ENCODE data around the gene KCNQ2. TPM values are rescaled to one million over a fixed set of nuclear protein-coding genes. Genes with fewer than 3 reads are reported as not detected.

KCNQ2 gene
- total RNA-seq, 4 donors from 2014 or later = not detected

DNA sequence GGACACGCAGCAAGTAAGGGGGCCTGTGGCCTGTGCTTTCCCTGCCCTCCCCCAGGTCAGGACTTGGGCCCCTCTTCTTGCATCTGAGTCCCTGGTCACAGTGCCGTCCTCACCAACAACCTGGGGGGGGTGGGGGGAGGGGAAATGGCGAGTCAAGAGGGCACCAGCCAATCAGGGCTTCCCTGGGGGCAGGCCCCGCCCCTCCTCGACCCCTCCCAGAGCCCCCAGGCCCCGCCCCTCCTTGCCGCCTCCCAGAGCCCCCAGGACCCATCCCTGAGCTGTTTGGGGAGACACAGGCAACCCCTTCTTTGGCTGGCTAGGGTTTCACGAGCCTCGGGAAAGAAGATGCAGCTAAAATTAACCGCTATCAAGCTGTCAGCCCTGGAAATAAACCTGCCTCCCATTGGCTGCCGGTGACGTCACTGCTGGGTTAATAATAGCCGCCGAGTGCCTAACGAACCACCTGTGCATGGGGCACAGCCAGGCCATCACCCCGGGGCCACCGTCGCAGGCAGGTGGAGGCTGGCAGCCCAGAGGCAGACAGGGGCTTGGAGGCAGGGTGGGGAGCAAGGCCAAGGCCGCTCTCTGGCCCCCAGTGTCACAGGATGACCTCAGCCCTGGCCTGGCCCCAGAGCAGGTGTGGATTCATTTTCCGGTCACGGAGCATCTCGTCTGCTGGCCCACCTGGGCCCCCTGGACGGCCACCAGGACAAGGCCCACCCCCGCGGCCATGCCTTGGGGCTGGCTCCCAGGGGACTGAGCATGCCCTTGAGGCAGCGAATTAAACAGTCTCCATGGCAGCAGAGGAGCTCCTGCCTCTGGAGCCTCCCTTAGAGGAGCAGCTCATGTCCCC is 29.6 kb upstream of the KCNQ2 start:
- Histone ChIP-seq H3K36me3 (no peaks in the 10 kb centered on the region), H3K4me3 (no peak overlapping the region), H3K9me3 (peaks cover 0 to 15% (median 0%) of the 10 kb centered on the region in 3 donors), H3K27me3 (peaks cover 0 to 98% (median 15%) of the 10 kb centered on the region in 4 donors), H3K4me1 (peaks cover 9 to 24% (median 21%) of the 10 kb centered on the region in 3 donors), H3K27ac (no peak overlapping the region)
- 12 to 27% methylated on average over 10 to 12 of the region's 26 CpGs for WGBS, 2 donors
- TF ChIP-seq CTCF (IDR thresholded peaks at IDR 0.05) (no peak), POLR2A (IDR thresholded peaks at IDR 0.05) (no peak)
- intact Hi-C loops (cut with DNase I) = no loop called here
- DNase-seq = no peak

GRCh38 chr20:63500902-63501817 is 28.7 kb upstream of the KCNQ2 start:
- intact Hi-C loops (cut with DNase I) = no loop called here
- no peak for DNase-seq
- no peak overlapping the region for H3K4me3 ChIP-seq
- 75 to 85% methylated on average over 15 of the region's 27 CpGs for WGBS, 2 donors
- peaks cover 0 to 99% (median 17%) of the 10 kb centered on the region in 4 donors for H3K27me3 ChIP-seq
- H3K9me3 ChIP-seq = peaks cover 0 to 15% (median 0%) of the 10 kb centered on the region in 3 donors
- H3K36me3 ChIP-seq = no peaks in the 10 kb centered on the region
- TF ChIP-seq POLR2A (IDR thresholded peaks at IDR 0.05) (no peak), CTCF (IDR thresholded peaks at IDR 0.05) (no peak)
- H3K4me1 ChIP-seq = peaks cover 14 to 33% (median 26%) of the 10 kb centered on the region in 3 donors
- no peak overlapping the region for H3K27ac ChIP-seq

DNA sequence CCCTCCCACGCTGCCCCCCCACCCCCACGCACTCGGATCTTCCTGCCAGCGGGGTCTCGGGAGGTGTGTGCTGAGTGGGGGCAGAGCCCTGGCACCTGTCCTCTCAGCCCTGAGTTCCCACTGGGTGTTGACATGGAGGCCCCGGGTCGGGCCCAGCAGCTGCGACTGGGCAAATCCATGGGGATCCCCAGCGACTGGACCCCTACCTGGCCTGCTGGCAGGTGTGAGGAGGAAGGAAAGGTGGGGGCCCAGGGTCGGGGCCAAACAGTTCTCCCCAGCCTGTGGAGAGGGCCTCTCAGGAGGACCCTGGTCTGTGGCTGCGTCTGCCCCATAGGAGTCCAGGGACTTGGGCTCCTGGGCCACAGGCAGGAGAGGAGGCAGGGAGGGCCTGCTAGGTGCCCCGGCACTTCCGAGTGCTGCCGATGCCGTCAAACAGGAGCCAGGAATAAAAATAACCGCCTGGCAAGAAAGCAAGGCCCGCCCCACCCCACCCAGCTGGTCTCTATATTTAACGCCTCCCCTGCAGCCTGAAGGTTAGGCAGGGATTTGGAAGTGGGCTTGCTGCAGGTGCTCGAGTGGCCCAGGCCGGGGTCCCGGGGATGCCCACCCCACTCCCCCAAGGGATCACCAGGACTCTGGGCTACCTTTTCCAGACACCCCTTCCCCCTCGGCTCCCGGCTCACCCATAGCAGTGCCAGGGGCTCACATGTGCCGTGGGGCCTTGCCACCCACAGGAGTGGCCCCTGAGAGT is 27.9 kb upstream of the KCNQ2 start:
- no peak overlapping the region for H3K4me3 ChIP-seq
- TF ChIP-seq CTCF (IDR thresholded peaks at IDR 0.05) (no peak), POLR2A (IDR thresholded peaks at IDR 0.05) (no peak)
- 85 to 90% methylated on average over 2 to 4 of the region's 24 CpGs for WGBS, 2 donors
- DNase-seq = no peak
- H3K36me3 ChIP-seq = no peaks in the 10 kb centered on the region
- peaks cover 15 to 39% (median 29%) of the 10 kb centered on the region in 3 donors for H3K4me1 ChIP-seq
- H3K27me3 ChIP-seq = peaks cover 0 to 99% (median 17%) of the 10 kb centered on the region in 4 donors
- peaks cover 0 to 10% (median 0%) of the 10 kb centered on the region in 3 donors for H3K9me3 ChIP-seq
- H3K27ac ChIP-seq = no peak overlapping the region
- intact Hi-C loops (cut with DNase I) = no loop called here

GRCh38 chr20:63499338-63499969 is 27.0 kb upstream of the KCNQ2 start:
- H3K4me1 ChIP-seq = peaks cover 15 to 39% (median 29%) of the 10 kb centered on the region in 3 donors
- DNase-seq = no peak
- no peaks in the 10 kb centered on the region for H3K36me3 ChIP-seq
- no peak overlapping the region for H3K27ac ChIP-seq
- TF ChIP-seq POLR2A (IDR thresholded peaks at IDR 0.05) (no peak), CTCF (IDR thresholded peaks at IDR 0.05) (no peak)
- peaks cover 0 to 3% (median 0%) of the 10 kb centered on the region in 3 donors for H3K9me3 ChIP-seq
- peak overlapping the region; percentile 5 to 66 (median 36) for H3K4me3 ChIP-seq
- intact Hi-C loops (cut with DNase I) = no loop called here
- H3K27me3 ChIP-seq = peaks cover 0 to 99% (median 17%) of the 10 kb centered on the region in 4 donors
- 6% methylated on average over 12 of the region's 48 CpGs; no CpG with 5 or more reads in 1 of the 2 donors for WGBS, 2 donors
